Ectodermal cell (in vitro differentiated cells): Measurements from ENCODE around the gene TMEM204.

Experiments
- H3K27ac ChIP-seq: 2 replicates; pipeline ENCODE4 v1.7.0; 2013; ENCODE audit warnings: mild to moderate bottlenecking, low read depth, low read length; ENCODE audit not compliant: insufficient read depth, poor library complexity, severe bottlenecking
- H3K27me3 ChIP-seq: 2 replicates; pipeline ENCODE4 v1.7.0; 2013; ENCODE audit warnings: mild to moderate bottlenecking, low read length; ENCODE audit not compliant: insufficient read depth, control insufficient read depth, poor library complexity, severe bottlenecking
- H3K36me3 ChIP-seq: one replicate; pipeline ENCODE4 v1.7.0; 2013; ENCODE audit warnings: low read length; ENCODE audit not compliant: control insufficient read depth, insufficient read depth
- H3K4me1 ChIP-seq: one replicate; pipeline ENCODE4 v1.7.0; 2013; ENCODE audit warnings: low read length; ENCODE audit not compliant: control insufficient read depth, insufficient read depth
- H3K4me3 ChIP-seq: 2 replicates; pipeline ENCODE4 v1.7.0; 2013; ENCODE audit warnings: low read depth, low read length, control low read depth; ENCODE audit not compliant: insufficient read depth
- H3K9me3 ChIP-seq: 2 replicates; pipeline ENCODE4 v1.7.0; 2013; ENCODE audit warnings: mild to moderate bottlenecking, low read length, moderate library complexity; ENCODE audit not compliant: control insufficient read depth
- WGBS, 2 experiments: methylation state at CpG; one replicate each; pipeline ENCODE4 v1.1.7; 2013; ENCODE audit warnings: missing lambda C conversion rate in 2 of 2; 5-methylcytosine and 5-hydroxymethylcytosine counted together

The TMEM204 gene

GRCh38 chr16:1538804-1539520, 5.5 kb downstream of the TMEM204 start:
- H3K27me3 ChIP-seq: no peaks in the 10 kb centered on the region

GRCh38 chr16:1539720-1540555, 6.5 kb downstream of the TMEM204 start:
- Histone ChIP-seq H3K27ac (no peak overlapping the region), H3K4me1 (no peaks in the 10 kb centered on the region)
- WGBS, 2 experiments: 94% methylated on average over 35 of the region's 35 CpGs

More at GRCh38 chr16:1538804-1539520, 5.5 kb downstream of the TMEM204 start:
- no peaks in the 10 kb centered on the region for H3K36me3 ChIP-seq
- WGBS, 2 experiments: 89 to 92% methylated on average over 22 of the region's 22 CpGs
- no peaks in the 10 kb centered on the region for H3K4me1 ChIP-seq
- H3K9me3 ChIP-seq: no peaks in the 10 kb centered on the region
- no peak overlapping the region for H3K27ac ChIP-seq
- H3K4me3 ChIP-seq: no peak overlapping the region

GRCh38 chr16:1540556-1540855, 7.0 kb downstream of the TMEM204 start:
- Histone ChIP-seq H3K36me3 (no peaks in the 10 kb centered on the region), H3K9me3 (no peaks in the 10 kb centered on the region), H3K4me3 (no peak overlapping the region), H3K27me3 (no peaks in the 10 kb centered on the region), H3K4me1 (no peaks in the 10 kb centered on the region), H3K27ac (no peak overlapping the region)
- 94 to 96% methylated on average over 8 of the region's 8 CpGs for WGBS, 2 experiments

More at GRCh38 chr16:1539720-1540555, 6.5 kb downstream of the TMEM204 start:
- H3K9me3 ChIP-seq: no peaks in the 10 kb centered on the region
- H3K4me3 ChIP-seq: no peak overlapping the region
- no peaks in the 10 kb centered on the region for H3K27me3 ChIP-seq
- H3K36me3 ChIP-seq: no peaks in the 10 kb centered on the region

GRCh38 chr16:1541293-1542165, 8.1 kb downstream of the TMEM204 start:
- H3K27me3 ChIP-seq: no peaks in the 10 kb centered on the region
- H3K4me1 ChIP-seq: no peaks in the 10 kb centered on the region
- no peaks in the 10 kb centered on the region for H3K36me3 ChIP-seq
- whole genome bisulfite sequencing, 2 experiments: 92% methylated on average over 41 of the region's 41 CpGs
- H3K9me3 ChIP-seq: no peaks in the 10 kb centered on the region
- H3K27ac ChIP-seq: no peak overlapping the region
- H3K4me3 ChIP-seq: no peak overlapping the region

GRCh38 chr16:1542166-1542500, 8.7 kb downstream of the TMEM204 start:
- Histone ChIP-seq H3K4me3 (no peak overlapping the region), H3K9me3 (no peaks in the 10 kb centered on the region), H3K4me1 (no peaks in the 10 kb centered on the region), H3K27me3 (no peaks in the 10 kb centered on the region), H3K36me3 (no peaks in the 10 kb centered on the region), H3K27ac (no peak overlapping the region)
- 94 to 97% methylated on average over 2 of the region's 2 CpGs for WGBS, 2 experiments

- Histone ChIP-seq H3K27me3 (no peaks in the 10 kb centered on the region), H3K27ac (no peak overlapping the region), H3K4me1 (no peaks in the 10 kb centered on the region), H3K4me3 (no peak overlapping the region), H3K36me3 (no peaks in the 10 kb centered on the region), H3K9me3 (no peaks in the 10 kb centered on the region)
- WGBS, 2 experiments: 95 to 96% methylated on average over 18 of the region's 18 CpGs
Observed at GRCh38 chr16:1542533-1542932, 9.1 kb downstream of the TMEM204 start.

GRCh38 chr16:1543085-1543896, 9.8 kb downstream of the TMEM204 start:
- Histone ChIP-seq H3K4me3 (no peak overlapping the region), H3K36me3 (no peaks in the 10 kb centered on the region), H3K4me1 (no peaks in the 10 kb centered on the region), H3K27me3 (no peaks in the 10 kb centered on the region), H3K27ac (no peak overlapping the region), H3K9me3 (no peaks in the 10 kb centered on the region)
- WGBS, 2 experiments: 80 to 82% methylated on average over 30 of the region's 30 CpGs

- Histone ChIP-seq H3K4me3 (no peak overlapping the region), H3K27ac (no peak overlapping the region), H3K27me3 (no peaks in the 10 kb centered on the region), H3K9me3 (no peaks in the 10 kb centered on the region), H3K4me1 (no peaks in the 10 kb centered on the region), H3K36me3 (no peaks in the 10 kb centered on the region)
- 93% methylated on average over 26 of the region's 26 CpGs for WGBS, 2 experiments
Observed at GRCh38 chr16:1545044-1546040, 11.9 kb downstream of the TMEM204 start.

GRCh38 chr16:1546430-1546829, 13.0 kb downstream of the TMEM204 start:
- no peaks in the 10 kb centered on the region for H3K27me3 ChIP-seq
- H3K9me3 ChIP-seq: no peaks in the 10 kb centered on the region
- no peaks in the 10 kb centered on the region for H3K4me1 ChIP-seq
- no peak overlapping the region for H3K4me3 ChIP-seq
- WGBS, 2 experiments: 94 to 95% methylated on average over 16 of the region's 16 CpGs
- H3K36me3 ChIP-seq: no peaks in the 10 kb centered on the region
- no peak overlapping the region for H3K27ac ChIP-seq
